GM10266 (cell line): ENCODE data around the gene CYP19A1.
A peak's percentile ranks its signal among the peaks of the same experiment; 100 is the strongest.

Source experiments
- DNase-seq: peaks from one replicate; pipeline ENCODE4 v3.0.0; 2012; ENCODE audit errors: extremely low spot score
- CTCF ChIP-seq: IDR thresholded peaks from 2 replicates; pipeline ENCODE4 v1.5.1; 2012; ENCODE audit warnings: mild to moderate bottlenecking, low read depth; ENCODE audit not compliant: control insufficient read depth, insufficient read depth; ENCODE audit errors: missing control alignments

Gene CYP19A1

DNA sequence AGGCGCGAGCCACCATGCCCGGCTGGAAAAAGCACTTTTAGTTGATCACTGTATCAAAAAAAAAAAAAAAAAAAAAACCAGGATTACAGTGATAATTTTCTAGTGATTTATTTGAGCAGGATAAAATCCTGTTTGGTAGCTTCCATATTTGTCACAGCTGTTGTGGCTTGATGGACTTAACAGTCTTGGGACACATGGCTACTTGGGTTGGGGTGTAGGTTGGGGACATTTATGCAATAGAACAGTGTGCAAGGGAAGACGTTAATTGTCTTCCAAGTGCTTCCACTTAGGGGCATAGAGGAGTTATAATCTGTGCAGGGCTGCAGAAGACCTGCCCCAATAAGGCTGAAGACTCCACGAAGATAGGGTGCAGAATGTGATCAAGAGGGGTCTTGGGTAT is 136.8 kb downstream of the CYP19A1 start:
- no peak for TF ChIP-seq CTCF
- DNase-seq, result no peak

- DNase-seq, result no peak
- TF ChIP-seq CTCF, result no peak
Observed at GRCh38 chr15:51200792-51201191, 137.6 kb downstream of the CYP19A1 start.

DNA sequence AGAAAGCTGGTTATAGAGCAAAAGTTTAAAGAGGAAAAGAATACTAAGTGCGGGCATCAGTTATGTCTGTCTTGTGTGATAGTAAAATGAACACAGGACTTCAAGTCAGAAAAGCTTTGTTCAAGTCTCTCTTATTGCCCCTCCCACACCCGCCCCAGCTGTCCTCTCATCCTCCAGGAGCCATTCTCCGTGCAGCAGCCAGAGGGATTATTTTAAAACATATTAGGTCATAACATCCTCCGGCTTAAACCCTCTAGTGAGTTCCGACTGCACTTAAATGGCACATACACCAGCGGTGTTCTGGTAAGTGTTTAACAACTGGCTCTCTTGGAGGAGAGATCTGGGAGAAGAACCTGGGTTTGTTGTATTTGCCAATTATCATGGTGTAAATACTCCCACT is 138.9 kb downstream of the CYP19A1 start:
- DNase-seq, result no peak
- TF ChIP-seq CTCF, result no peak

- peak; percentile 9 for TF ChIP-seq CTCF
Observed at GRCh38 chr15:51198701-51199232, 139.6 kb downstream of the CYP19A1 start.

DNA sequence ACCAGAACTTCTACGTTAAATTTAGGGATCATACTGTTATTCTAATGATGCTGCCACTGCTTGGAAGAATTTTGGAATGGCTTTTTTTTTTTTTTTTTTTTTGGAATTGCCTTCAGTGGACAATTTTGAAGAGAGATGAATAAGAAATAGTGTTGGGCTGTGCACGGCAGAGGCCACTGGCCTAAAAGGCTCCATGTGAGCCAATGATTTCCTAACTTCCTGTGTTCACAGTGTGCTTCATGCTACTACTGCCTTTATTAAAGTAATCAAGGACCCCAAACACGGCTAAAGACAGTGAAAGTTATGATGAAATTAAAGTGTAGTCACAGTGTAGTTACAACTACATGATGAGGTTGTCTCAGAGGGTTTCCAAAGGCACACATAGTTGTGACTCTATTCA is 142.9 kb downstream of the CYP19A1 start:
- DNase-seq, result no peak

More at GRCh38 chr15:51198701-51199232, 139.6 kb downstream of the CYP19A1 start:
- no peak for DNase-seq

DNA sequence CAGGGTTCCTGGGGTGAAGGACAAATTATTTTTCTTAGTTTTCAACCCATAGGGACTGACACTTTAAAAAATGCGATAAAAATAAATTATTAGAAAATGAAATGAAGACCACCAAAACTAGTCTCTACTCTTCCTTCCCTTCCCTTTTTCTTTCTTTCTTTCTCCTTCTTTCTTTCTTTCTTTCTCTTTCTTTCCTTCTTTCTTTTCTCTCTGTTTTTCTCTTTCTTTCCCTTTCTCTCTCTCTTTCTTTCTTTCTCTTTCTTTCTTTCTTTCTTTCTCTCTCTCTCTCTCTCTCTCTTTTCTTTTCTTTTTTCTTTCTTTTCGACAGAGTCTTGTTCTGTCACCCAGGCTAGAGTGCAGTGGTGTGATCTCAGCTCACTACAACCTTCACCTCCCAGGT is 144.4 kb downstream of the CYP19A1 start:
- DNase-seq, result no peak
- TF ChIP-seq CTCF, result no peak

More for the DNA sequence above, 142.9 kb downstream of the CYP19A1 start:
- TF ChIP-seq CTCF, result no peak

GRCh38 chr15:51193526-51193925 is 144.9 kb downstream of the CYP19A1 start:
- TF ChIP-seq CTCF, result no peak
- DNase-seq, result no peak
